Measurements from ENCODE around the gene AGTPBP1.
"Not testable (repeated sequence)": the region's sequence is repeated elsewhere in the genome, so short reads cannot be mapped to it uniquely, and the experiment has no call there.

Gene AGTPBP1

GRCh38 chr9:85639675-85640186 is 102.0 kb downstream of the AGTPBP1 start:
- DNase-seq (ENCODE audit: low read depth in 2 of 2): no peak

GRCh38 chr9:85631809-85632208 is 109.9 kb downstream of the AGTPBP1 start:
- DNase-seq (ENCODE audit: low read depth in 2 of 2): no peak

GRCh38 chr9:85630676-85631075 is 111.1 kb downstream of the AGTPBP1 start:
- no peak for DNase-seq (ENCODE audit: low read depth in 2 of 2)

- DNase-seq (ENCODE audit: low read depth in 2 of 2): no peak
These were observed 124.5 kb downstream of the AGTPBP1 start for GRCh38 chr9:85617141-85617670.

- DNase-seq (ENCODE audit: low read depth in 2 of 2): no peak
These were observed 126.0 kb downstream of the AGTPBP1 start for GRCh38 chr9:85615792-85616191.

DNA sequence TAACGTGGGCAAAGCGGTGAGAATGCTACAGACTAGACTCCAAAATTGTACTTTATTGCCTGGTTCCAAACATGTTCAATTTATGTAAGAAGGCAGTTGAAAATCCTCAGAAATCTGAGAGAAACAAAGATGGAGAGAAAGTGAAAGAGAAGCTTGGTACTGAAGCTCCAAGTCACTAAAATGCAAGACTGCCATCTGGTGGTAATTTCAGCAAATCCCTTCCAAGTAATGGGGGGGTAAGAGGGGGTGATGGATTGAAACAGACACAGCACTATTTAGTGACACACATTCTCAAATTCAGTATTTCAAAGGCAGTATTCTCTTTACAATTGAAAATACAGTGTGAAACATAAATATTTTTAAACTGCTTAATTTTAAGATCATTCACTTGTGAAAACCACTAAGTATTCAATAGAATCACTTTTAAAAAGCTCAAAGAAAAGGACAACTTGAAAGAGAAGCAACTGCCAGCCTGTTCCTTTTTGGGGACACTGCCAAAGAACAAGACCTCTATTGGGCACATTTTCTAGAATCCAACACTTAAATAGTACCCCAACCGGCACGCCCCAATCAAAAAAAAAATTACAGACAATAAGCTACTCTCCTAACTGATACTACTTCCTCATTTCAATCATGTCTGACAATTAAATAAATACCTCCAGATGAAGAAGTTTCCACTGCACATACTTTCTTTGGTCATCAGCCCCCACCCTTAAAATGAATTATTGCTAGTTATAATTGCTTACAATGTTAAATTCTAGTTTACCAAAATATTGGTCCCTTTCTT is 131.5 kb downstream of the AGTPBP1 start:
- DNase-seq (ENCODE audit: low read depth in 2 of 2): peak; percentile 37 to 51

- DNase-seq (ENCODE audit: low read depth in 2 of 2): no peak
These were observed 135.8 kb downstream of the AGTPBP1 start for GRCh38 chr9:85605905-85606304.

DNA sequence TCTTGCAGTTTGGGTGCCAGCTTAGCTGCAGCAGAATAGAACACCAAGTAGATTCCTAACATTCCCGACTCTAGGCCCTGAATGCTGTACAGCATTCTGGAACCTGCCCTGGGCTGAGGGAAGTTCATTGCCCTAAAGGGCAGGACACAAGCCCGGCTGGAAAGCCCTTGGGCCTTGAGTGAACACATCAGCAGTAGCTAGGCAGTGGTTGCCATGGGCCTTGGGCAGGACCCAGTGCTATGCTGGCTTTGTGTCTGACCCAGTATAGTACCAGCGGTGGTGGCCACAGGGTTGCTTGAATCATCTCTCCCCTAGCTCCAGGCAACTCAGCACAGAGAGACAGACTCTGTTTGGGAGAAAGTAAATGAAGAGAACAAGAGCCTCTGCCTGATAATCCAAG is 137.8 kb downstream of the AGTPBP1 start:
- no peak for DNase-seq (ENCODE audit: low read depth in 2 of 2)

DNA sequence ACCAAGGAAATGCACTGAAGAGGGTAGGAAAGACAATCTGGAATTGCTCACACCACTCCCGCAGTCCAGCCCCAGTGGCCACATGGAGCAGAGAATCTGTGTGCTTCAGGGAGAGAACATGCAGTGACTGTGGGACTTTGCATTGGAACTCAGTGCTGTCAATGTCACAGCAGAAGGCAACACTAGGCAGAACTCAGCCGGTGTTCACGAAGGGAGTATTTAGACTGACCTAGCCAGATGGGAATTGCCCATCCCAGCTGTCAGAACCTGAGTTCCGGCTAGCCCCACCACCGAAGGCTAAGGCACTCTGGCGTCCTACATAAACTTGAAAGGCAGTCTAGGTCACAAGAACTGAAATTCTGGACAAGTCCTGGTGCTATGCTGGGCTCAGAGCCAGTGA is 139.0 kb downstream of the AGTPBP1 start:
- no peak for DNase-seq (ENCODE audit: low read depth in 2 of 2)

DNA sequence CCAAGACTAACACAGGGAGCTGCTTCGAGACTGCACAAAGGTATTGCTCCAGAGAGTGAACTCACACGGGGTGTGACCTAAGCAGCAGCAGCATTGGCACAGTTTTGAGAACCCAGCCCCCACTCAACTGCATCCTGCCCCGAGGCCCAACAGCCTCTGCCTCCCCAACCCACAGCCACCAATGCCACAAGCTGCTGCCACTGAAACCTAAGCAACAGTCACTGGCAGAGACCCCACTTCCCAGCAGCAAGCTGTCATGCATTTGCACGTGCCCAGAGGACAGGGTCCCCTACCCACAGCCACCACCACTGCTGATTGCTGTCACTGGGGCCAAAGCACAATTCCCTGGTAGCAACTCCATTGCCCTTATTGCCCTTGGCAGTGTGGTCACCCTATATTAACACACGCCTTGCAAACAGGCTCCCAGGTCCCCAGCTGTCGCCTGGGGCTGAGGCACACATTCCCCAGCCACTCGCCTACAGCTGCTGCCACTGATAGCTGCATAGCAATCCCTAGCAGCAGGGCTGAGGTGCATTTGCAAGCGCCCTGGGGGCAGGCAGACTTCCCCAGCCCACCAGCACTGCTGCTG is 141.0 kb downstream of the AGTPBP1 start:
- DNase-seq (ENCODE audit: low read depth in 2 of 2): no peak

DNA sequence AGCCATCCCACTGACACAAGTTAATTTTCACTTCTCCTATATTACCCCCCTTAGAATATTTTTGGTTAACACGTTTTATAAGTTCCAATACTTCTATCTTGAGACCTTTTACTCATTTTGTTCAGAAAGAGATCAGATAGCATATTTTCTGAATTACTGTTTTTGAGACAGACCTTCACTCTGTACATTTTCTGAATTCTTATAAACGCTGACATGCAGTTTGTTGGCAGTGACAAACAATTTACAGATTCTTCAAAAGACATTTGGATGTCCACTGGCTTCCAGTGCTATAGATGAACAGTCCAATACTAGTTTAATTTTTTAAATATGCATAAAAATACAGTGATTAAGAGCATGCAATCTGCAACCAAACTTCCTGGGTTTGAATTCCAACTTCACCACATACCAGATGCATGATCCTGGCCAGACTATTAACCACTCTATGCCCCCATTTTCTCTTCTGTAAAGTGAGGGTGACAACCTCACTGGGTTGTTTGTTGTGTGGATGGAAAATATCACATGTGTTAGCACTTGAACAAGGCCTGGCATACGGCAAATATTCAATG is 142.1 kb downstream of the AGTPBP1 start:
- DNase-seq (ENCODE audit: low read depth in 2 of 2): peak; percentile 21

- DNase-seq (ENCODE audit: low read depth in 2 of 2): no peak
These were observed 147.4 kb downstream of the AGTPBP1 start for GRCh38 chr9:85594316-85594715.

- DNase-seq (ENCODE audit: low read depth in 2 of 2): no peak
These were observed 155.1 kb downstream of the AGTPBP1 start for GRCh38 chr9:85586684-85587083.

GRCh38 chr9:85577353-85577952 is 164.3 kb downstream of the AGTPBP1 start:
- no peak for DNase-seq (ENCODE audit: low read depth in 2 of 2)

DNA sequence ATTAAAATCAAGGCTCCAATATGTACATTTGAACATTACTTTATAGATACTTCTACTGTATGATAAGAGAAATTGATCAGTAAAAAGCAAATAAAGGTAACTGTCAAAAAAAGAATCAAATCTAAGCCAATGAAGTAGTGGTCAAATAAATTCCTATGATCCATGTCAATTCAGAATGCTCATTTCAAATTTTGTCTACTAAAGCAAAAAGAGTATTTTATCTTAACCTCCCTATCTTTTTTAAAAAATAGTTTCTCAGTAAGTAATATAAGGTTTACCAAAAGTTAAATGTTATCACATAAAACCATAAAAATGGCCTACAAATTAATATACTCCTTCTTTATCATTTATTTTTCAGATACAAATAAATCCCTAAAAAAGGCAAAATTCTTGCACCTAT is 165.9 kb downstream of the AGTPBP1 start:
- DNase-seq (ENCODE audit: low read depth in 2 of 2): no peak

DNA sequence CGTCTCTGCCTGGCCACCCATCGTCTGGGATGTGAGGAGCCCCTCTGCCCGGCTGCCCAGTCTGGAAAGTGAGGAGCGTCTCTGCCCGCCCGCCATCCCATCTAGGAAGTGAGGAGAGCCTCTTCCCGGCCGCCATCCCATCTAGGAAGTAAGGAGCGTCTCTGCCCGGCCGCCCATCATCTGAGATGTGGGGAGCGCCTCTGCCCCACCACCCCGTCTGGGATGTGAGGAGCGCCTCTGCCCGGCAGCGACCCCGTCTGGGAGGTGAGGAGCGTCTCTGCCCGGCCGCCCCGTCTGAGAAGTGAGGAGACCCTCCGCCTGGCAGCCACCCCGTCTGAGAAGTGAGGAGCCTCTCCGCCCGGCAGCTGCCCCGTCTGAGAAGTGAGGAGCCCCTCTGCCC is 168.2 kb downstream of the AGTPBP1 start:
- not testable (repeated sequence) for DNase-seq (ENCODE audit: low read depth in 2 of 2)

GRCh38 chr9:85572917-85573316 is 168.8 kb downstream of the AGTPBP1 start:
- not testable (repeated sequence) for DNase-seq (ENCODE audit: low read depth in 2 of 2)

GRCh38 chr9:85569988-85570387 is 171.8 kb downstream of the AGTPBP1 start:
- DNase-seq (ENCODE audit: low read depth in 2 of 2): no peak

DNA sequence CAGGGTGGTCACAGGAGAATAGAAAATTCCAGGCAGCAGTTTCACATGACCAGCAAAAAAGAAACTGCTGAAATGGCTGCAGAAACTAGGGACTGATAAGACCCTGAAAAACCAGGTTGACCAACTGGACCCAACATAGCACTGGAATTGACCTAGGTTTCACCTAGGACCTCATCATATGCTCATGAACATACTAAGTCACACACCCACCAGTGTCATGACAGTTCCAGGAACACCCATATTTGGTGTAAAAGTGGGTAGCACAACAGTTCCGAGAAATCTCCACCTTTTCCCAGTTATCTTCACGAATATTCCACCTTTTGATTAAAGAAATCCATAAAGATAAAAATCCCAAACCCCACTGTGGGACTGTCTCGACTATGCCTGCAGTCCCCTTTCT is 182.2 kb downstream of the AGTPBP1 start:
- no peak for DNase-seq (ENCODE audit: low read depth in 2 of 2)

- DNase-seq (ENCODE audit: low read depth in 2 of 2): no peak
These were observed 187.4 kb downstream of the AGTPBP1 start for GRCh38 chr9:85554349-85554748.

- no peak for DNase-seq (ENCODE audit: low read depth in 2 of 2)
These were observed 188.3 kb downstream of the AGTPBP1 start for GRCh38 chr9:85553475-85553874.

DNA sequence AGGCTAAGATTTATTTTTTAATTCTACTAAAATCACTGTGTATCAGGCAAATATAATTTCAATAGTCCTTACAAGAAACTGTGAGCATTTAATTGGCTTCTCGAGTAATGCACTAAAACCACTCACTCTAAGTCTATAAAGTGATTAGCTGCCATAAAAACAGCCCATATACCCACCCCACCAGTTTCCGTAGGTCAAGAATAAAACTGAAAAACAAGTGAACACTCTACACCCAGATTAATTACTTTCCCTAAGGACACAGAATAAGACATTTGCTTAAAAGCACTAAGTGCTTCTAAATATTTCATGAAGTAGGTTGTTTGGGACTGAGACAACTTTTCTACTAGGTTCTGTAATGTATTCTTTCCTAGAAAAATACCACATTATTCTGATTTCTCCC is 194.2 kb downstream of the AGTPBP1 start:
- DNase-seq (ENCODE audit: low read depth in 2 of 2): no peak
